ENCODE results near the gene QSER1. TPM values are rescaled to one million over a fixed set of nuclear protein-coding genes. Genes with fewer than 3 reads are reported as not detected.

Gene QSER1
- total RNA-seq, 1 experiment from 2014 or later, result 111 TPM

Other genes with a start within 250 kb of the QSER1 start
- not detected in 2 replicates for gene CCDC73, start 98.1 kb upstream of the QSER1 start, total RNA-seq (2021)
- gene PRRG4, start 62.9 kb upstream of the QSER1 start, total RNA-seq (2021), result 2.9 and 3.8 TPM in 2 replicates
- 11.4 and 12.4 TPM in 2 replicates for gene DEPDC7, start 123.1 kb downstream of the QSER1 start, total RNA-seq (2021)
- gene TCP11L1, start 146.8 kb downstream of the QSER1 start, total RNA-seq (2021), result 43.7 and 44.5 TPM in 2 replicates